ENCODE data around the gene TAX1BP1.

DNA sequence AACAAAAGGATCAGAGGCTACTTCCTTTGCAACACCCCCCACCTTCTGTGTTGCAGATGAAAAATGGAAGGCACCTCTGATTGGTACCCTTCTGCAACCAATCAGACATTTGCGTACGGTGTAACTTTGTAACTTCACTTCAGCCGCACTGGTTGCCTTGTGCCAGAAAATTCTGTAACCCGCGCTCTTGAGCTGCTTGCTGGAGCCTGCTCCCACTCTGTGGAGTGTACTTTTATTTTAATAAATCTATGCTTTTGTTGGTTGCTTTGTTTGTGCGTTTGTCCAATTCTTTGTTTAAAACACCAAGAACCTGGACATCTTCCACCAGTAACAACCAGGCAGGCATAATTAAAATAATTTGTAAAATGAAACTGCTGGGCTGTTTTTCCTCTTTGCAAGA lies 31.5 kb upstream of the TAX1BP1 start:
- no peak for TF ChIP-seq POLR2A (IDR thresholded peaks at IDR 0.05; ENCODE audit: low read length)
- no peak for TF ChIP-seq GATA1 (IDR thresholded peaks at IDR 0.05; ENCODE audit: low read depth, low read length)

All from erythroblast (primary cell).